HS-27A (cell line): ENCODE measurements around the gene TTLL11.

Source experiments
- DNase-seq: peaks from one replicate; pipeline ENCODE4 v3.0.0-alpha.2; 2012; ENCODE audit warnings: low read depth, missing footprints

Gene TTLL11

DNA sequence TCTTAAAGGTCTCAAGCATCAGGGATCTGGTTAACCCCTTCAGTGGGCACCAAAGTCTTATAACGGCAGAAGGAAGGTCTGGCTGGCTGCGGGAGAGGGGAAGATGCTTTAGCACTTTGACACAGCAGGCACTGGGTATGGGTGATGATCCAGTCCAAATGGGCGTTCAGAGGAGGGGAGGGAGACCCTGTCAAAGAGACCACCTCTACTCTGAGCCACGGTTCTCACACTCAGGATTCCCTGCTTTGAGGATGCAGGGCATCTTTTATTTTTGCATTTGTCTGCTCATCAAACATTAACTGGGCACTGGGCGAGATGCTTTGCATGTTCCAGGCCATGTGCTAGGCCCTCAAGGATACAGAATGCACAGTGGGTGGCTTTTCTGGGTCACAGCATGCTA, 237.6 kb downstream of the TTLL11 start:
- no peak for DNase-seq

- DNase-seq, result no peak
Measured at GRCh38 chr9:121853617-121854395, 239.3 kb downstream of the TTLL11 start.

- no peak for DNase-seq
Measured at GRCh38 chr9:121852651-121853616, 240.2 kb downstream of the TTLL11 start.

GRCh38 chr9:121852241-121852640, 240.9 kb downstream of the TTLL11 start:
- DNase-seq, result no peak

- no peak for DNase-seq
Measured at GRCh38 chr9:121851641-121852091, 241.4 kb downstream of the TTLL11 start.

DNA sequence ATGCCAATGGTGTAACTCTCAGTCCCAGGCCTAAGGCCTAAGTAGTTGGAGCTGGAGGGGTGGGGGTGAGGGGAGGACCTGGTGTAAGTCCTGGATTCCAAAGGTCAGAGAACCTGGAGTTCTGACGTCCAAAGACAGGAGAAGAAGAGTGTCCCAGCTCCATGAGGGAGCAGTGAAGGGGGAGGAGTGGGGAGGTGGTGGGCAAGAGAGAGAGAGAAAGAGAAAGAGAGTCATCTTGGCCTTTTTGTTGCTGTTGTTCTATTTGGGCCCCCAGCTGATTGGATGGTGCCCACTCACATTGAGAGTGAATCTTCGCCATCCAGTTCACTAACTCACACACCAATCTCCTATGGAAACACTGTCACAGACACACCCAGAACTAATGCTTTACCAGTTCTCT, 242.7 kb downstream of the TTLL11 start:
- DNase-seq, result no peak

DNA sequence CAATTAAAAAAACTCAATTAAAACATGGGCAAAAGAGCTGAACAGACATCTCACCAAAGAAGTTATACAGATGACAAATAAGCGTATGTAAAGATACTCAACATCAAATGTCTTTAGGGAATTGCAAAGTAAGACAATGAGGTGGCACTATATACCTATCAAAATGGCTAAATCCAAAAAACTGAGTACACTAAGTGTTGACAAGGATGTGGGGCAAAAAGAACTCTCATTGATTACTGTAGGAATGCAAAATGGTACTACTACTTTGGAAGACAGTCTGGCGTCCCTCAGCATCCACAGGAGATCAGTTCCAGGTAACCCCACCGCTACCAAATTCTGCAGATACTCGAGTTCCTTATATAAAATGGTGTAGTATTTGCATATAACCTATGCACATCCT, 243.6 kb downstream of the TTLL11 start:
- DNase-seq, result no peak

GRCh38 chr9:121844562-121844961, 248.5 kb downstream of the TTLL11 start:
- DNase-seq, result no peak

DNA sequence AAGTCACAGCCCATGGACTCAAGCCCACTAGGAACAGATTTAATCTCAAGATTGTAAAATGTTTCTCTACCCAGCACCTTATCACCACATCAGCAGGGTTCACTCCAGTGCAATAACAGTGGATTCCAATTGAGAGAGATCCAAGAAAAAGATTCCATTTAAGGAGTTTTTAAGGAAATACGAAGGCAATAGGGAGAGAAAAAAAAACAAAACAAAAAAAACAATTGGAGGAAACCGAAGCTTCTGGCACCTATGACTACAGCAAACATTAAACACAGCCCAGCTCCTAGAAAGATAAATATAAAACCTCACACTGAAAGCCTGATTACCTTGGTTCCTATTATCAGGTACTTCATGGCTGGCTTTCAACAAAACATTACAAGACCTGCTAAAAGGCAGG, 249.0 kb downstream of the TTLL11 start:
- DNase-seq, result no peak

- no peak for DNase-seq
Measured at GRCh38 chr9:121842612-121842978, 250.5 kb downstream of the TTLL11 start.

GRCh38 chr9:121841771-121842611, 251.1 kb downstream of the TTLL11 start:
- no peak for DNase-seq

DNA sequence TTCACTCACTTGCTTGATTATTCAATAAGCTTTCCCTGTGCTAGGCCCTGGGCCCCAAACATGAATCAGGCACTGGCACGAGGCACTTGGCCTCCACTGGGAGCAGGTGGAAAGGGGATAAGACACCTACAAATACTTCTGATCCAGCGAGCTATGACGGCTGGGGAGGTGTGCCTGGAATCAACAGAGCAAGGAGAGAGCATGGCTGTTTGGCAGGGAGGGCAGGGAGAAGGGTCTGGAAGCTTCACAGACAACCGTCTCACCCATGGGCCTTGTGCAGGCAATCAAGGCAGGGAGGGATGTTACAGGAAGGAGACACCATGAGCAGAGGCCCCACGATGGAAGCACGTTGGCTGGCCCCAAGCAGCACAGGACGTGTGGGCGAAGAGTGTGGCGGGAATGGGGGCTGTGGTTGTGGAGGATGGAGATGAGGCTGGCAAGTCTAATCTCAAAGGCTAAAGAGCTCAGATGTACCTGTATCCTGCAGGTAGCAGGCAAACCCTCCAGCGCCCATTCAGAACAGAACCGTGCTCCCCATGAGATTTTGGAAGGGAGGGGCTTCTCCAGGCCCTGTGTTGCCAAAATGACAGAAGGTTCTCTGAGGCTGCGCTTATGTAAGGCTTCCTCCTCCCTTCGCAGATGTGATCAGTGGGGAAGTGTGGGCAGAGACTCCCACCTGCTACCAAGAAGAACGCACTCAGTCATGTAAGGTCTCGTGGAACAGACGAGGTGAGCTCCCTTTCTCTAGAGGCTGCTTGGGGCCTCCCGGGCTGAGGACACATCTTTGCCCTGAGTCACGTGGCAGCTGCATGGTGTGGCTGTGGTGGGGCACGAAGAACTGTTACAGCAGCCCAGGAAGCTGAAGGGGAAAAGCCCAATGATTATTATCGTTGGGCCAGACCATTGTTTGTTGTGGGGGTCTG, 252.0 kb downstream of the TTLL11 start:
- no peak for DNase-seq

- no peak for DNase-seq
Measured at GRCh38 chr9:121839726-121840500, 253.2 kb downstream of the TTLL11 start.

DNA sequence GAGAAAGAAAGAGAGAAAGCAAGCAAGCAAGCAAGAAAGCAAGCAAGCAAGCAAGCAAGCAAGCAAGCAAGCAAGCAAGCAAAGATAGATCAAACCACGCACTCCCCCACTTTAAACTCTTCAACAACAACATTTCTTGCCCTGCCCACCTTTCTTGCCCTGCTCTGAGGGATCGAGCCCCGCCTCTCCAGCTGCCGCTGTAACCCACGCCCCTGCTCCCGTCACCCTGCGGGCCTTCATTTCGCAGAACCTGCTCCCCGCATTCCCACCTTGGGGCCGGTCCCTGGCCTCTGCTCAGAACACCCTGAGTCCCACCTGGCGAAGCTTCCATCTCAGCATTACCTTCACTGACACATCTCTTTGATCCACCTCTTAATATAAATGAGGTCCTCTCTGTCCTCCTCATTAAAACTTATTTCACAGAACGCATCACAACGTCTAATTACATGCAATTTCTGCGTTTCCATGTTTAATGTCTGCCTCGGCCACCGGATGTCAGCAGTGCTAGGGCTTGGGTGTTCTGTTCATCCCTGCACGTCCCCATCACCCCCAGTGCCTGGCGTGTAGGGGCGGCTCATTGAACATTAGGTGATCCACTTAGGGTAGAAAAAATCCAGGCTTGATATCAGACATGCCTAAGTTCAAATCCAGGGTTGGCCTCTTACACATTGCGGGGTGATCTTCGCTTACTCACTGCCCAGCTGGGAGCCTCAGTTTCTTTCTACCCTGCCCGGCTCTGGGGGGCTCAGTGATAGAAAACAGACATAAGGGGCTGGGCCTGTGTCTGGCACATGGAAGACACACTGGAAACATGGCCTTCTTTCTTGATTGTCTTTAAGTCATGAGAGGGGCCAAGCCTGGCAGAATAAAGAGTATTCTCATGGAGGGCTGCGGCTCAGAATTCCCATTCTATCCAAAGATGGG, 254.1 kb downstream of the TTLL11 start:
- no peak for DNase-seq

GRCh38 chr9:121837113-121837961, 255.8 kb downstream of the TTLL11 start:
- DNase-seq, result no peak

DNA sequence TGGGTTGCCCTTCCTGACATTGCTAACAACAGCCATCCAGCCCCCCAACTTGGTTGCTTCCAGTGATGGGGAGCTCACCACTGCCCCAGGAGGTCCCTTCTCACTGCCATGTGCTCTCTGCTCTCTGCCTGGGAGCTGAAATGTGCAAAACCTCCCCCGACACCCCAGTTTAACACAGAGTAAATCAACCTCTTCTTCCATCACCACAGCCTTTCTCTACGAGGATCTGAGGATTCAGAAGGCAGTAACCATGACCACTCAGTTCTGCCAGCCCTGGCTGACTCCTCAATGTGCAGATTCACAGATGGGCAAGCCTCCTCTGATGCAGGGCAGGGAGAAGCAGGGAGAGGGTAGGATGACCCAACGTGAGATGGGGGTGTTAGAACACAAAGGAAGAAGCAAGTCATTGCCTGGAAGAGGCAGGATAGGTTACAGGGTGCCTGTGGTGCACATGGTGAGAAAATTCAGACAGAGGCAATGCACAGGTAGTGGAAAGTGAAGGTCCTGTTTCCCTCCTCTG, 256.7 kb downstream of the TTLL11 start:
- DNase-seq, result no peak

GRCh38 chr9:121835587-121836365, 257.3 kb downstream of the TTLL11 start:
- no peak for DNase-seq
